Stimulated activated CD8-positive, alpha-beta memory T cell treated with anti-CD3 and anti-CD28 coated beads, Interleukin-4, amount 100 ng/mL, for 1 hour (primary cell): Measurements from ENCODE around the gene CTNNBL1.

Experiments
- DNase-seq, 2 donors: peaks; one replicate each; pipeline ENCODE4 v3.0.0-alpha.2; 2020; ENCODE audit warnings: low read depth in 2 of 2, low spot score in 1 of 2

CTNNBL1 gene

DNA sequence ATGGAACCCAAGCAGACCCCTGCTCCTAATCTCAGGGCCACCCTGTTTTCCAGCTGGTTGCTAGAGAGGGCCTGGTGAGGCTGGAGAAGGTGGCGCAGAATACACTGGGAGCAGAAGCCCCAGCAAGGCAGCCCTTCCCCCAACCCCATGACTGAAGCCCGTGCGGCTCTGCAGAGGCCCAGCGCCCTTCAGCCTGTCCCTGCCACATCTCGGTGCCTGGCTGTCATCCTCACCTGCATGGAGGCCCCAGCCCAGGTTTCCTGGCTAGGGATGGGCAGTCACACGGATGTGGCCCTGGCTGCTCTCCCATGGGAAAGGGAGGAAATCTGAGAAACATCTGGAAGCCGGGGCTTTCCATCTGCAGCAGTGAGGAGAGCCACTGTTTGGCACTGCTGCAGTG lies 183.0 kb downstream of the CTNNBL1 start:
- DNase-seq = no peak

DNA sequence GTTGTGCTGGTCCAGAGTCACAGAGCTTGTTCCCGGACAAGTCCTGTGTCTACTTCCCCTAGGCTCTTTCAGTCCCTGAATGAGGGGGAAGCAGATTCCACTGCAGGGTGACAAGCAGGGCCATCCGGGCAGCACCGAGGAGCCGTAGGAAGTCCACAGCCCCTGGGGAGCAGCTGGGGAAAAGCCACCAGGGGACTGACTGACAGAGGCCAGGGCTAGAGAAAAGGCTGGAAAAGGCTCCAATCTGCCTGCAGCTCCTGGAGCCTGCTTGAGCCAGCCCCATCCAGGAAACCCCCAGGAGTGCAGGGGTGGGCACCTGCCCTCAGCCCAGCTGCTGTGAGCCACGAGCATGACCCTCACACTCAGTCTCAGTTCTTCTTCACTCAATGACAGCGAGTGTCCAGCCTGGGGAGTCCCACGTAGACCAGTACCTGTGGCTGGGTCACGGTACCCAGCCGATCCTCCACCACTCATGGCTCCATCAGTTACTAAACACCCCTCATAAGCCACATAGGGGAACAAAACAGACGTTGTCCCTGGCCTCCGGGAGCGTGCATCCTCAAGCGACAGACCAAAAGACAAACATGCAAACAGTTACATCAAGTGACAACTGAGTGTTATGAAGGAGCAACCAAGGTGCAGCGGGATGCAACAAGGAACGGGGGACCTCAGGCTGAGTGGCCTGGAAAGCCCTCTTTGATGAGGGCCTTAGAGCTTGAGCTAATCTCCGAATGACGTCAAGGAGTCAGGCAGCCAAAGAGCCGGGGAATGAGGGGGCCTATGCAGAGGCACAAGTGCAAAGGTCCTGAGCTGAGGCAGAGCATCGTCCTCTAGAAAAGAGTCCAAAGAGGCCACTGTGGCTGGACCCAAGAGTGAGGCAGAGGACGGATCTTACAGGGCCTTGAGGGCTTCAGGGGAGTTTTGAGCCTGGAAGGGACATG lies 184.3 kb downstream of the CTNNBL1 start:
- DNase-seq = no peak

DNA sequence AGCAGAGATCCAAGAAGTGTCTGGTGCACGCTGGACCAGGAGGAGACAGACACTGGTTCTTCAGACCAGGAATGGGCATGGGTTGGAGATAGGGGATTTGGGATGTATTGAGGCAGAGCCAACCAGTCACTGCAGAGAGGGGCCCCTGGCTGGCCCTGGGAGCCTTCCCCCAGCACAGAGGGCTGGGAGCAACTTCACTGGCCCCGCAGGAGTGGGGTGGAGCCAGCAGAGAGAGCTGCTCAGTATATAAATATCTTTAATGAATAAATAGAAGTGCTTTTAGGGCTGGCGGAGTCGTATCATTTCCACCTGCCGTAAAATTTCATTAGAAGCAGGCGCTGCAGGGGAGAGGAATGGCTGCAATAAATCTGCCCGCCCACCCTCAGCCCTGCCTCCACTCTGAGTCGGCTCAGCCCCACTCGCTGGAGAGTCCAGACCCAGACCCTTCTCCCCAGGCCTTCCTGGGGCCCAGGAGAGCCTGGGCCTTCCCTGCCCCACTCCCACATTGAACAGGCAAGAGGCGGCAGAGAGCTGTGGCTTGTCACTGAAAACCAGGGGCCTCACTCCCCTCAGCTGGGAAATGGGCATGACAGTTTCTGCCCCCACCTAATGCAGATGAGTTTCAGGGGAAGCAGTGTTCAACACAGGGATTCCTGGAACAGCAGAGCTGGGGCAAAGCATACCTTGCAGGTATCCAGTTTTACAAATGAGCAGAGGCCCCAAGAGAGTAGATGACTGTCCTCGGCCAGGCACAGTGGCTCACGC lies 185.2 kb downstream of the CTNNBL1 start:
- no peak for DNase-seq

DNA sequence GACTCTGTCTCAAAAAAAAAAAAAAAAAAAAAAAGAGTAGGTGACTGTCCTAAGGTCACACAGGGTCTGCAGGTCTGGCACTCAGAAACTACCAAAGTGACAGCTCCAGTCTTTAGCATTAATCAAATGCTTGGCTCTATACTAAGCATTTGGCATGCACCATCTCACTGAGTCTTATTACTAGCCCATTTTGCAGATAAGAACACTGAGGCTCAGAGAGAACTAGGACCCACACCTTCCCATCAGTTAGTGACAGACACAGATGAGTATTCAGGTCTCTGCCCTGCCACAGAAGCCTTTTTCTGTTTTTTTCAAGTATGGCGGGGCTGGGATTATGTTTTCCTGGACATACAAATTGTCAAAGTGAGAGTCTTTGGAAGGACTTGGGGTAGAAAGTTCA lies 186.0 kb downstream of the CTNNBL1 start:
- DNase-seq = no peak

DNA sequence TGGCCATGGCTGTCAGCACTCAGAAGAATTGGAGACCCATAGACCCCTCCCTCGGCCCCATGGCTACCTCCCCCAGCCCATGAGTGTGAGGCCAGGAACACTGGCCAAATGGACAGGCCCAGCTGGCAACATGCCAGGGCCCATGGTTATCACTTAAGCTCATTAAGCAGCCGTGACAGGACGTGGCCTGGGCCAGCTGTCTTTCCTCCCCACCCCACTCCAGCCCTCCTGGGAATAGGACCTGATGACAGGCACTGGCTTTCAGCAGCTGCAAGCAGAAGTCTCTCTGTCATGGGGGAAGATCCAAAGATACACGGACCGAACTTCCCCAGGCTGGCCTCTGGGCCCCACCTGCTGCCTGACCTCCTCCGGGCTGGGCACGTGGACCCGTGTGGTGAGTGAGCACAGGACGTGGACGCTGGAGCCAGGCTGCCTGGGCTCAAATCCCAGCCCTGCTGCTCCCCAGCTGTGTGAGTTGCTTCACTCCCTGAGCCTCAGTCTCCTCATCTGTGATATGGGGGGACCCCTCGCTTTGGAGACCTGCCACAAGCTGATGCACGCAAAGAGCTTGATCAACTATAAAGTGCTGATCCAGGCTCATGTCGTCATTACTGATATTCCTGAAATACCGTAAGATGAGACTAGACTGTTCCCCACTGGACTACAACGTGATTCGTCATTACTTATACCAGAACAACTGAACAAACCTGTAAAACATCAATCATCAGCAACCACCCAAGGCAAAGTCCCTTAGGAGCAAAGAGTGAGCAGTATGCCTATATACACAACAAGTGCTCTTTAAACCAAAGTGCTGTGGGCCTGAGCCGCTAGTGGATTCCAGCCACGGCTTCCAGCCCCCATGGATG lies 187.1 kb downstream of the CTNNBL1 start:
- no peak for DNase-seq

DNA sequence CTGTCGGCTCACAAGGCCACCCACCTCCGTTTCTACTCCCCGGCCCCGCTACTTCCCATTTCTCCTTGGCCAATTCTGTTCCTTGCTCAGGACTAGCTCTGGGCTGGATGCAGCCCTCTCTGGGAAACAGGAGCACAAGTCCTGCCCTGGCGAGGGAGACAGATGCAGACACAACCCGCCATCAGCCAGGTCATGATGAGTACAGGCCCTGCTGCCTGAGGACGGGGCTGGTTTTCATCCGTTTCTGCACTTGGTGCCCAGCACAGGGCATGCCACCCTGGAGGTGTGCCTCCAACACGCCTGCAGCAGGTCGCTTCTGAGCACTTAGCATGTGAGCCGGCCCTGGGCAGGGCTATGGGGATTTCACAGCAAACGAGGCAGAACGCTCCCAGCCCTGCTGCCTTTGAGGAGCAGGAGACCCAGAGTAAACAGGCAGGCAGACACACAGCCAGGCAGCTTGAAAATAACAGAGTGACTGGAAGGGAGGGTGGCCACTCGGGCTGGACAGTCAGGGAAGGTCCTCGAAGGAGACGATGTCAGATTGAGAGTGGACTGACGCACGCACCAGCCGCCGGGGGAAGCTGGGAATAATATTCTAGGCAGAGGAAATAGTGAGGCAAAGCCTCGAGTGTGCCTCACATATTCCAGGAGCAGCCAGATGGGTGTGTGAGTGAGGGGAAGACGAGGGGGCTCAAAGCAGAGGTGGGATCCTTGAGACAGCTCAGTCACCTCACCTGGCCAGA lies 187.9 kb downstream of the CTNNBL1 start:
- DNase-seq = no peak

DNA sequence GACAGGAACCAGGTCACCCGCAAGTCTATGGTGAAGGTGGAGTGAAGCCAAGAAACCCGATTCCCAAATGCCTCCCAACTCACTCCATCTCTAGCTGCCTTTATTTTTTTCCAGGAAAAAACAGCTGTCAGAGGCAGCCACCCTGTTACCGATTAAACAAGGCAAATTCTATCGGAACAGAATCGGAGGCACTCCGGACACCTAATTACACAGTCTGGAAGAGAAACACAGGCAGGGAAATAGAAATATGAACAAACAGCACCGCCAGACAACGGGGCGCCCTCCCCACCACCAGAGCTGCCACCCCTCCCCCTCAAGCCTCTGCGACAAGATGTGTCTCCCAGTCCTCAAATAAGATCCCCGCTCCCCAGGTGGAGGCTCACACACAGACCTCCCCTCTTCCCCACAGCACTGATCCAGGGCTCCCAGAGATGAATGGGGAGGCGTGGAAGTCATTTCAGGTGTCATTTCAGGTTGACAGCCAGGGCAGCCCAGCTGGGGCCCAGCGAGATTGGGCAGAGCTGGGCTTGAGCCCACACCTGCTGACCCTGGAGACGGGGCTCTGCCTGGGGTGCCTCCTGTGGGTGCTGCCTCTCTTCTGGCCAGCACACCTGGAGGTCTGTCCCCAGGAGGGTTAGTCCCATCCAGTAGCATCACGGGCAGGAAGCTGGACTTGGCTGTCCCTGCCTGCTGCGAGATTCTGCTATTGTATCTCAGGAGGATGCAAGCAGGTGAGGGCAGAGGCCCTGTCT lies 189.3 kb downstream of the CTNNBL1 start:
- DNase-seq = no peak

DNA sequence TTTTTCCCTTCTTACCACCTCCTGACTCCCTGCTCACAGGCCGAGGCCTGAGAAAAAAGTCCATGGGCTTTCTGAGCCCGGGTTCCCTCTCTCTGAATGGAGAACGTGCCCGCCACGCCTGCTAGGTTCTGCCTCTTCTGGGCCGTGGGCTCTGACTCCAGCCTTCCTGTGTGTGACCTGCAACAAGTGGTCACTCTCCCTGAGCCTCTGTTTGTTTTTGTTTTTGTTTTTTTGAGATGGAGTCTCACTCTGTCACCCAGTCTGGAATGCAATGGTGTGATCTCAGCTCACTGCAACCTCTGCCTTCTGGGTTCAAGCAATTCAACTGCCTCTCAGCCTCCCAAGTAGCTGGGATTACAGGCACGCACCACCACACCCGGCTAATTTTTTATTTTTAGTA lies 191.2 kb downstream of the CTNNBL1 start:
- no peak for DNase-seq

DNA sequence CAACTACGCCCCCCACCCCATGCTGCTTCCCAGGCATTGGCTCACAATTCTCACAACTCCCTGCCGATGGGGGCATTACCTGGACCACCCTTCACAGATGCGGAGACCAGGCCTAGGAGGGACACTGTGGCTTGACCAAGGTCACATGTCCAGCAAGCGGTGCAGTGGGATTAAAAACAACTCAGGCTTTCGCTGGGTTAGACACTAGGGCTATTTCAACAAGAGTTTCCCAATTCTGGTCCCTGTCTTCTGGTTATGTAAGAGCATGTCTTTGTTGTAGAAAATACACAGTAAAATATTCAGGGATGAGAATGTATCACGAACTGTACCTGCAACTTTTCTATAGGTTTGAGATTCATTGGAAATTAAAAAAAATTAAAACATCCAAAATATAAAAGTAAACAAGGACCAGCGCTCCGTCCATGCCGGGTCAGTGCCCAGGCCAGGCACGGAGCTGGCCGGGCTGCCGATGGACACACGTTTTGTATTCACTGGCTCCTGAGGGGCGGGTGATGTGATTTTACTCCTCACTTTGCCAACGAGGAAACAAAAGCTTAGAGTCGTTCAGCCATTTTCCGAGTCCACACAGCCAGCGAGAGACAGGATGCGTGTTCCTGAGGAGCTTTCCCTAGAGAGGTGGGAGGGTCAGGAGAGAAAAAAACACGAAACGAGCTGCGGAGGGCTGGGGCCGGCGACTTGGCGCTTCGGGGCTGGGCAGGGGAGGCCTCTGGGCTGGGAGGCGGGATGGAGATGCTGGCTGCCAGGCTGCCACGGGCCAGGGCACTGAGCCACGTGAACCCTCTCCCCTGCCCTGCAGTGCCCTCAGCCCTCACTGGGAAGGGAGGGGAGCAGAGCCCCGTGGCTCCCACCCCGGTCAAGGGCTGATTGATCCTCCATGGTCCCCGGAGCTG lies 192.0 kb downstream of the CTNNBL1 start:
- no peak for DNase-seq

DNA sequence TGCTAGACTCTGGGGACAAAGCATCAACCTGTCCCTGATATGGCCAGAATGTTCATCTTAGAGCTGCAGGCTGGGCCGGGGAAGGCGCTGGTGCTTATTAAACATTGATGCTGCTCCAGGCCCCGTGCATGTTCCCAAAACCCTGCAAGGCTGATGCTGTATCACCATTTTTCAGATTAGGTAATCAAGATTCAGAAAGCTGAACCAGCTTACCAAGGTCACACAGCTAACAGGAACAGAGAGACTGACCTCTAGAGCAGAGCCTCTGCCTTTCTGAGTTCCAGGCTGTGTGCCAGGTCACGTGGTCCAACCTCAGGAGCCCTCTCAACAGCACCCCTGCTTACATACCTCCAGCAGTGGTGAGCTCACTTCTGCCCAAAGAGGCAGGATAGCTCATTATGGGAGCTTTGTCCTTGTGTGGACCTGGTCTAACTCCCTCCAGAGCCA lies 193.0 kb downstream of the CTNNBL1 start:
- DNase-seq = no peak

DNA sequence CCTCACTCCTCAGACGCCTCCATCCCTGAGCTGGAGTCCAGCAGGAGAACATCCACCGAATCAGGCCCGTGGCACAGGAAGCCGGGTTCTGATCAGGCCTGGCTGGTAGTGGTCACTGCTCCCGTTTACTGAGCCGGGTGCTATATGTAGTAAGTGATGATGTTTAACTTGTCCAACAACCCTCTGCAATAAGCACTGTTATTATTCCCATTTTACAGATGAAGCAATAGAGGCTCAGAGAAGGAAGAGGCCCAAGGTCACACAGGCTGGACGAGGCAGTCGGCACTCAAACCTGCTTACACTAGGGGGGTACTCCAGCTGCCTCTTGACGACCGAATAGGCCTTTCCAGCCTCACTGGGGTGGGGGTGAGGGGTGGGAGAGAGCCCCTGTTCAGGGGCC lies 194.8 kb downstream of the CTNNBL1 start:
- DNase-seq = no peak

DNA sequence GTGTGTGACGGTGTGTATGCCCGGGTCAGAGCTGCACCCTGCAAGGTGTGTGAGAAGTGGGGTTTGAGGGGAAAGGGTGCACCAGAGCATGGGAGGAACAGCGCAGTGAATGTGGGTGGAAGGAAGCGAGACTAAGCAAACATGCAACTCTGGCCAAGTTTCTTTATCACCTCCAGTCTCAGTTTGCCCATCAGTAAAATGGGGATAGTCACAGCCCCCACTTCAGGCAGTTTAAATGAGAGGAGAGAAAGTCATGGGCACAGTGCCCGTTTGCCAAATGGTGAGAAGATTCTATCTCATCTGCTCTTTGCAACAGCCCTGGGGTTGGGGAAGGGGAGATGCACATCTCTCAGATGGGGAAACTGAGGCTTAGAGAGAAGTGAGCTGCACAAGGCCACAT lies 196.3 kb downstream of the CTNNBL1 start:
- no peak for DNase-seq

DNA sequence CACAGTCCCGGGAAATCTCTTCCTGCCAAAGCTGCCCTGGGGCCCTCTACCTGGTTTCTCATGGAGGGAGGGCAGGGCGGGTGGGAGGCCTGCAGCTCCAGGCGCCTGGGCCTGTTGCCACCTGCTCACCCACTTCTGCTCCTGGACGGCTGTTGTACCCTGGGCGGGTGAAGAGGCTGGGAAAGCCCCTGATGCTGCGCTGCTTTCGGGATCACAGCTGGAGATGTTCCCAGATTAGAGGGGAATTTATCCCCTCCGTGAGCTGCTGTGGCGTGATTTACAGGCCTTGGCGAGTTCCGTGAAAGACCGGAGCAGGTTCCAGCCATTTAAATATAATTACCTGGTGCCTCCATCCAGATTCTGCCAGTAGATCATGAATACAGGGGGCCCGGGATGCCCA lies 196.8 kb downstream of the CTNNBL1 start:
- no peak for DNase-seq

DNA sequence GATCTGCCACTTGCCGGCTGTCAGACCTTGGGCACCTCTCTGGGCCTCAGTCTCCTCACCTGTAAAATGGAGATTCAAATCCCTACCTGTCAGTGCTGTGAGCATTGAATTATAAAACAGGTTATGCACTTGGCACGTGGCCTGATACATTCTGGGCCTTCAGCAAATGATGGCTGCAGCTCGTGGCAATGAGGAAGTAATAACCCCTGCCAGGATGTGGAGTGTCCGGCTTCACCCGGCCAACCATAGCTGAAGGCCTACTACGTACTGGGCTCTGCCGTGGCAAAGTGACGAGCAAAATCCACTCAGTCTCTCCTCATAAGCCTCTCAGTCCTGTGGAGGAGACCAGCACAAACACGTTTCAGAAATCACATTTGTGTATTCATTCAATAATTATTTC lies 198.2 kb downstream of the CTNNBL1 start:
- DNase-seq = no peak

DNA sequence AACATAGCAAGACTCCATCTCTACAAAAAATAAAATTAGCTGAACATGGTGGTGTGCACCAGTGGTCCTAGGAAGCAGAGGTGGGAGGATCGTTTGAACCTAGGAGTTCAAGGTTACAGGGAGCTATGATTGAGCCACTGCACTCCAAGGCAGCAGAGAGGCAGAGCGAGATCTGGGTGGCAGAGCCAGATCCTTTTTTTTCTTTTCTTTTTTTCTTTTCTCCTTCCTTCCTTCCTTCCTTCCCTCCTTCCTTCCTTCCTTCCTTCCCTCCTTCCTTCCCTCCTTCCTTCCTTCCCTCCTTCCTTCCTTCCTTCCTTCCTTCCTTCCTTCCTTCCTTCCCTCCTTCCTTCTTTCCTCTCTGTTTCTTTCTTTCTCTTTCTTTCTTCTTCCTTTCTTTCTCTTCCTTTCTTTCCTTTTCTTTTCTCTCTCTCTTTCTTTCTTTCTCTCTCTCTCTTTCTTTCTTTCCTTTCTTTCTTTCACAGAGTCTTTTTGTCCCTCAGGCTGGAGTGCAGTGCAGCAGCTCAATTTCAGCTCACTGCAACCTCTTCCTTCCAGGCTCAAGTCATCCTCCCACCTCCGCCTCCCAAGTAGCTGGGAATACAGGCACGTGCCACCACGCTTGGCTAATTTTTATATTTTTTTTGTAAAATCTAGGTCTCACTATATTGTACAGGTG lies 199.9 kb downstream of the CTNNBL1 start:
- no peak for DNase-seq

DNA sequence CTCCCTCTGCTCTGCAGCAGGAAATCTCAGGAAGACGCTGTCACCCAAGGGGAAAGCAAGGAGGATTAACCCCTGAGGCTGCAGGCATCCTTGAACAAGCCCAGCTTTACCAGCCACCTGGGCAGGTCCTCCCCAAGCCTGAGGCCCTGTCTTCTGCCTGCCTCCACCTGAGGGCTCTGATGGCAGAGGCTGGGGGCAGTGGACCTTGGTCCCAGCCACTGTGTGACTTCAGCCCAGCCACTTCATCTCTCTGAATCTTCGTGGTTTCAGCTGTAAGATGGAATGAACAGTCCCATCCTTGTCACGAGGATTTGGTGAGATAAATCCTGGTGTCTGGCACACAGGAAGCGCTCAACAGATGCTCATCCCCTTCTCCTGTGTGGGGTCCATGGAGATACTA lies 200.6 kb downstream of the CTNNBL1 start:
- DNase-seq = no peak

DNA sequence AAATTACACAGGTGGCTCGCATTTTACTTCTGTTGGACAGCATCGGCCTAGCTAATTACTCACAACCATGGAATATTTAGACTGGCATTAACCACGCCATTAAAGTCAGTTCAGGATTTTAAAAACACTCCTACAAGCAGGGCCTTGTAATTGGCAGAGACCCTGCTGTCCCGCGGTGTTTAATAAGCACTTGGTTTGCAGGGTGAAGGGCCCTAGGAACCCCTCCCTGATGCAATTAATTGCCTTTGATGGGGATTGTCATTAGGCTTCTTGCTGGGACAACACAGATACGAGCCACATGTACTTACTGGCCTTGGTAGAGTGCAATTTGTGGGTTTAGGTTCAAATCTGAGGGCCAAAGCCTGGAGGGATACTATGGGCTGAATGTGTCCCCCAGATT lies 201.3 kb downstream of the CTNNBL1 start:
- DNase-seq = no peak

DNA sequence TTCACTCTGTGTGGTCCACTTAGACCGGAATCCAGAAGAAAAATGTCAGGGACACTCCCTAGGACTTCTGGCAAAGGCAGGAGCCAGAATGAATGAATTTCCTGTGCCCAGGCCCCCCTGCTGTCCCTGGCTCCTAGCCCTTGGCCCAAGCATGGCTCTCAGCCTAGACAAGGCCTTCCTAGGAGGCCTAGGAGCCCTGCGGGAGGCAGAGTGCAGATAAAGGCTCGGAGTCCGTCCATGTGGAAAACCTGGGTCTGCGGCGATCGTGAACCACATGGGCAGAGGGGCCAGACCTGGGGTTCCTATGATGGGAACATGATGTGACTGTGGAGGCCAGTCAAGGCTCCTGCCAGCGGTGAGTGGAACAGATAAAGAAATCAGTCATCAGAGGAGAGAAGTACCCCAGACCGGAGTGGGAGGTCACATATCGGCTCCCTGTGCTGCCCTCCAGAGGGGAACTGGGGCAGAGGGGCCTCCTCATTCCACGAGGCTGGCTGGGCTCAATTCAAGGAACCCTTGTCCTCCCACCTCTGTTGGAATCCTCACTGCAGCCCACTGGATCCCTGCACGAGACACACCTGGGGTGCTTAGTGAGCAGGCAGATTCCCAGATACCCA lies 203.2 kb downstream of the CTNNBL1 start:
- no peak for DNase-seq
